HG03439 (cell line): ENCODE measurements around the gene SZT2.
"Not testable (repeated sequence)": the region's sequence is repeated elsewhere in the genome, so short reads cannot be mapped to it uniquely, and the experiment has no call there.

Experiments
- ATAC-seq: cut with Tn5 transposase; IDR thresholded peaks from one replicate; pipeline ENCODE4 v1.9.1; 2021; ENCODE audit warnings: mild to moderate bottlenecking, moderate library complexity; ENCODE audit not compliant: unreplicated experiment

SZT2 gene

DNA sequence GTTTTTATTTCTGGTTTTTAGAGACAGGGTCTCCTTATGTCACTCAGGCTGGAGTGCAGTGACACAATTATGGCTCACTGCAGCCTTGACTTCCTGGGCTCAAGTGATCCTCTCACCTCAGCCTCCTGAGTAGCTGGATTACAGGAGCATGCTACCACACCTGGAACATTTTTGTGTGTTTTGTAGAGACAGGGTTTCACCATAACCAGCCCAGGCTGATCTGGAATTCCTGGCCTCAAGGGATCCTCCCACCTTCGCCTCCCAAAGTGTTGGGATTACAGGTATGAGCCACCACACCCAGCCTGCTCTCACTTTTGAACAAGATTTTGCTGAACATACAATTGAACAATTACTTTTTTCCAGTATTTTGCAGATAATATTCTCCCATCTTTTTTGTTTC lies 88.0 kb downstream of the SZT2 start:
- no peak for ATAC-seq

DNA sequence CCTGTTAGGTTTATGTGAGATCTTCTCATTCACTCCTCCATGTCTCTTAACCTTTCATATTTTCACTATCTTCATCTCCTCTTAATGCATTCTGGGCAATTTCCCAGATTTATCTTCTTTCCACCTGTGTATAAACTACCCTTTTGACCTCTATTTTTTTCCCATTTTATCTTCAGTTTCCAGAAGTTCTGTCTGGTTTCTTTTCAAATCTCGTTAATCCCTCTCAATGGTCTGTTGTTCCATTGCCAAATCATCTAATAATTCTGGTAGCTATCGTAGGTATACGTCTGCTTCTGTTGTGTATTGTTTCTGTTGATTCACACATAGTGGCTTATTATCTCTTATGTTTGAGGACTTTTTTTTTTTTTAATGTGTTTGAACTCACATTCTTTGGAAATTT lies 89.7 kb downstream of the SZT2 start:
- no peak for ATAC-seq

DNA sequence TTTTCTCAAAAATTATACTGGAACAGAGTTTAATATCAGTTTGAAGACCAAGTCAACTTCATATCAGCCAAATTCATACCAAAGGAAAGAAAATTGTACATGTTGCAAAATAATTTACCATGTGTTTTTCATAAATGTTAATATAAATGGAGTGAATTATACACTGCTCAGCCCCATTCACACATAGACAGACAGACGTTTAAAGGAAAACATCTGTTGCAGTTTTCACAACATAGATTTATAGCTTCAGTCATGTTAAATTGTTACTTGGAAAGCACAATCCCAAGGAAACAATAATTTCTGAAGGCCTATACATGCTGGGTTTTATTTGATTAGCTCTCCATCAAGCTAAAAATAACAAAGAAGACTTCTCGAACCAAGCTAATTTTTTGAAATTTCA lies 91.8 kb downstream of the SZT2 start:
- no peak for ATAC-seq

DNA sequence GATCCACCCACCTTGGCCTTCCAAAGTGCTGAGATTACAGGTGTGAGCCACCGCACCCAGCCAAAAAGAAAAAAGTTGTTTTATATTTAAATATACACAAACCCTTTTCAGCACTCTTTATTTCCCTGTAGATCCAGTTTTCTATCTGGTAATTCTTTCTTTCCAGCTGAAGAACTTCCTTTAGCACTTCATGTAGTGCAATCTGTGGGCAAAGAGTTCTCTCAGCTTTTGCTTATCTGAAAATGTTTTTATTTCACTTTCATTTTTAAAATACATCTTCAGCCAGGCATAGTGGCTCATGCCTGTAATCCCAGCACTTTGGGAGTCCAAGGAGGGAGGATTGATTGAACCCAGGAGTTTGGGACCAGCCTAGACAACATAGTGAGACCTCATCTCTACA lies 92.5 kb downstream of the SZT2 start:
- ATAC-seq = no peak

DNA sequence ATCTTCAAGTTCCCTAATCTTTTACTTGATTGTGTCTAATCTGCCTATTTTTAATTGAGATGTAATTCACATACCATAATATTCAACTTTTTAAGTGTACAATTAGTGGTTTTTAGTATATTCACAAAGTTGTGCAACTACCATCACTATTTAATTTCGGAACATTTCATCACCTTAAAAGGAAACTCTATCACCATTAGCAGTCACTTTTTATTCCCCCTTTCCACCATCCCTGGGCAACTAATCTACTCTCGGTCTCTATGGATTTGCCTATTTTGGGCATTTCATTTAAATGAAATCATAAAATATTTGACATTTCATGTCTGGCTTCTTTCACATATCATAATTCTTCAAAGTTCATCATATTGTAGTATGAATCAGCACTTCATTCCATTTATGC lies 94.7 kb downstream of the SZT2 start:
- no peak for ATAC-seq

DNA sequence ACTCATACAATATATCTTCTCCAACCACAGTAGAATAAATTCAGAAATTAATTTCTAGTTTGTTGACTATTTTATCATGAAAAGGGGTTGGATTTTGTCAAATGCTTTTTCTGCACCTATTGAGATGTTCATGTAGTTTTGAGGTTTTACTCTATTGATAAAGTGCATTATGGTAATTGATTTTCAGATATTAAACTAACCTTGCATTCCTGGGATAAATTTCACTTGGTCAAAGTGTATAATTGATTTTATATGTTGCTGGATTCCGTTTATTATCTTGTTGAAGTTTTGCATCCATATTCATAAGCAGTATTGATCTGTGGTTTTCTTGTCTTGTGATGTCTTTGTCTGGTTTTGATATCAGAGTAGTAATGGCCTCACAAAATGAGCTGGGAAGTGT lies 98.5 kb downstream of the SZT2 start:
- no peak for ATAC-seq

DNA sequence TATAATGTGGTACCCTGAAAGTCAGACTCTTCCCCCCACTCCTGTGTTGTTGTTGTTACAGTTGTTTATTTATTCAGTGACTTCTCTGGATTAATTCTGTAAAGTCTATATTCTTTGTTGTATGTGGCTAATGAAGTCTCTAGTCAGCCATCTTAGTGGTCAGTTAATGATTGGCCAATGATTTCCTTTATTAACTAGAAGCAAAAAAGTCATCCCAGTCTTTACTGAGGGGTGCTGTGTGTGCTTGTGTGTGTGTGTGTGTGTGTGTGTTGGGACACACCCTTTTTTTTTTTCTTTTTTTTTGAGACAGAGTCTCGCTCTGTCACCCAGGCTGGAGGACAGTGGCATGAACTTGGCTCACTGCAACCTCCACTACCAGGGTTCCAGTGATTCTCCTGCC lies 101.4 kb downstream of the SZT2 start:
- no peak for ATAC-seq

DNA sequence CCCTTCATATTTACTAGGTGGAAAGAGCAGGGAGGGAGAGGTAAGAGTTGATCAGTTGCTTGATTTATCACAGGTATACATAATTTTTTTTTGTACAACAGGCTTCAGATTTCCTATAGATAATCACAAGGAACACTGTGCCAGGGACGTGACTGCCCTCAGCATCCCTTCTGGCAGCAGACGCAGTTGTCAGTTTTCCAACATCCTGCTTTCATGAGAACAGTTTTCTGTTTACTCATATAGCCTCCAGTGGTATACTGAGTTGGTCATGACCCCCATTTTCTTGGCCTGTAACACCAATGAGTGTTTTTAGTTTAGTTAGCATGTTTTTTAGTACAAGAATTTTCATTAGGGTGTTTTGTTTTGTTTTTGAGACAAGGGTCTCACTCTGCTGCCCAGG lies 103.1 kb downstream of the SZT2 start:
- ATAC-seq = no peak

DNA sequence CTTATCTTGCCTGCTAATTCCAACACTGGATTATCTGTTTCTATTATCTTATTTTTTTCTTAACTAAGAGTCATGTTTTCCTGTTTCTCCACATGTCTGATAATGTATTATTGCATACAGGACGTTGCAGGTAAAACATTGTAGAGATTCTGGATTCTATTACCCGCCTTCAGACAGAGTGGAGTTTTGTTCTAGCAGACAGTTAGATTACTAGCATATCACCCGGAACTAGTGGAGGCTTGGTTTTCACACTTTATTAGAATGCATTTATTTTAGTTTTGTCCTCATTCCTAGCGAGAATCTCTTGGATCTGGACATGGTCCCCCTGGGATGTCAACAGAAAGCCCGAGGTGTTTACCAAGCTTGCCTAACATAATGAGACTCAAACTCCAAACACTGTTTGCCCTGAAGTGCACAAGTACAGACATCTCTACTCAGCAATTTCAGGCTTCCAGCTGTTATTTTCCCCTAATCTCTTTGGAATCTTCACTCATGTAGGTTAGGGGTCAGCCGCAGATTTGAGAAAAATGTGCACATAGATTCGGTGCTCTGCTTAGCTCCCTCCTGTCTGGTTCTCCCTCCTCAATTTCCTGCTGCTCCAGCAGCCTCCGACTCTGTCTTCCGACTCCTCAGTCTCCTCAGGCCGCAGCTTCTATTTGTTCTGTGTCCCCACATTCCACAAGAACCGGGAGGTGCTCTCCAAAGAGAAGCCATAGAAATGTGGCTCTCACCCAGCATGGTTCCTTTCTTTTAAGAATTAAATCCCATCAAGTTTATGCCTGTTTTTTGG lies 104.2 kb downstream of the SZT2 start:
- no peak for ATAC-seq

DNA sequence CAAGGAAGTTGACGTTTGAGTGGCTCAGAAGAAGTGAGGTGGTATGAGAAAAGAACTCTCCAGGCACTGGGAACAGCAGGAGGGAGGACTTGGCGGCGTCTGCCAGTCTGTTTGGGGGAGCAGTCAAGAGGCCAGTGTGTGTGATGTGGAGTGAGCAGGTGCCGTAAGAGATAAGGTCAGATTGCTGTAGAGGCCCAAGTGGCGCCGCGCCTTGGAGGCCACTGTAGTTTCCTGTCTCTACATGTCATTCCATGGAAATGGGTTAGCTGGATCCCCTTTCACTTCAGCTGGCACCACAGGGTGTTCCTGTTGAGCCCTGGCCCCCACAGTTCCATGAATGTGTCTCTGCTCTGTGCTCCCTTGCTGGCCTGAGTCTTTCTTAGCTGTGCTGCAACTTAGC lies 105.5 kb downstream of the SZT2 start:
- ATAC-seq = no peak

DNA sequence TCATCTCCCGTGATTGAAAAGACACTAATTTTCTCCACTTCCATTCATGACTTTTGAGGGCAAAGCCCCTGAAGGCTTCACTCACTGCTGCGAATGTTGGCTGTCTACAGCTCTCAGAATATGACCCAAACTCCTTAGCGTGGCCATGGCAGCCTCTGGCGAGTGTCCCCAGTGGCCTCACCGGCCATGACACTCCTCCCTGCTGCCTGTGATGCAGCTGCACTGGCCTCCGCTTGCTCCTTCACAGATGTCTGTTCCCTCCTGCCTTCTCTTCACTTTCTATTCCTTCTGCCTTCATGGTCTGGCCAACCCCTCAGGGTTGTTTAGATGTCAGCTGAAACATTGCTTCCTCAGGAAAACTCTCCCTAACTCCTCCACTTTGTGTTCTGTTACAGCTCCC lies 110.2 kb downstream of the SZT2 start:
- ATAC-seq = no peak

DNA sequence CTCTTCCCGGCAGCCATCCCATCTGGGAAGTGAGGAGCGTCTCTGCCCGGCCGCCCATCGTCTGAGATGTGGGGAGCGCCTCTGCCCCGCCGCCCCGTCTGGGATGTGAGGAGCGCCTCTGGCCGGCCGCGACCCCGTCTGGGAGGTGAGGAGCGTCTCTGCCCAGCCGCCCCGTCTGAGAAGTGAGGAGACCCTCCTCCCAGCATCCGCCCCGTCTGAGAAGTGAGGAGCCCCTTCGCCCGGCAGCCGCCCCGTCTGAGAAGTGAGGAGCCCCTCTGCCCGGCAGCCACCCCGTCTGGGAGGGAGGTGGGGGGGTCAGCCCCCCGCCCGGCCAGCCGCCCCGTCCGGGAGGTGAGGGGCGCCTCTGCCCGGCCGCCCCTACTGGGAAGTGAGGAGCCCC lies 112.1 kb downstream of the SZT2 start:
- ATAC-seq = not testable (repeated sequence)

DNA sequence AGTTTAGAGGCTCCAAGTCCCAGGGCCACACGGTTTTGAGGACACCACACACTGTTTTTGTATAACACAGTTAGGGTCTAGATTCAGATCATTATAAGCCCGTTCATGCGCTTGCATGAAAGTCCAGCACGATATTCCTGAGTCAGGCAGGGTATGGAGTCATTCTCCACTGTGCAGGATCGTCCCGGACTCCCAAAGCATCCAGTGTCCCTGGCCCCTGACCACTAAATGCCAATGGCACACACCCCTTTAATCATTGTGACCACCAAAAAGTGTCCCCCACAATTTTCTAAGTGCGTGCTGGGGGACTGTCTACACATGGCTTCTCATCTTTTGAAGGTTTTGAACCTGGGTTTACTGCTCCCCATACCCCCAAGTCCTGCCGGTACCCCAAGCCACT lies 113.8 kb downstream of the SZT2 start:
- ATAC-seq = no peak
